GM18499 (cell line): ENCODE data around the gene DHX40.
"Not testable (repeated sequence)": the region's sequence is repeated elsewhere in the genome, so short reads cannot be mapped to it uniquely, and the experiment has no call there.

Source experiments
- ATAC-seq: cut with Tn5 transposase; IDR thresholded peaks from one replicate; pipeline ENCODE4 v1.9.1; 2021; ENCODE audit warnings: moderate number of reproducible peaks; ENCODE audit not compliant: insufficient read depth, unreplicated experiment

The DHX40 gene, protein sequence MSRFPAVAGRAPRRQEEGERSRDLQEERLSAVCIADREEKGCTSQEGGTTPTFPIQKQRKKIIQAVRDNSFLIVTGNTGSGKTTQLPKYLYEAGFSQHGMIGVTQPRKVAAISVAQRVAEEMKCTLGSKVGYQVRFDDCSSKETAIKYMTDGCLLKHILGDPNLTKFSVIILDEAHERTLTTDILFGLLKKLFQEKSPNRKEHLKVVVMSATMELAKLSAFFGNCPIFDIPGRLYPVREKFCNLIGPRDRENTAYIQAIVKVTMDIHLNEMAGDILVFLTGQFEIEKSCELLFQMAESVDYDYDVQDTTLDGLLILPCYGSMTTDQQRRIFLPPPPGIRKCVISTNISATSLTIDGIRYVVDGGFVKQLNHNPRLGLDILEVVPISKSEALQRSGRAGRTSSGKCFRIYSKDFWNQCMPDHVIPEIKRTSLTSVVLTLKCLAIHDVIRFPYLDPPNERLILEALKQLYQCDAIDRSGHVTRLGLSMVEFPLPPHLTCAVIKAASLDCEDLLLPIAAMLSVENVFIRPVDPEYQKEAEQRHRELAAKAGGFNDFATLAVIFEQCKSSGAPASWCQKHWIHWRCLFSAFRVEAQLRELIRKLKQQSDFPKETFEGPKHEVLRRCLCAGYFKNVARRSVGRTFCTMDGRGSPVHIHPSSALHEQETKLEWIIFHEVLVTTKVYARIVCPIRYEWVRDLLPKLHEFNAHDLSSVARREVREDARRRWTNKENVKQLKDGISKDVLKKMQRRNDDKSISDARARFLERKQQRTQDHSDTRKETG

GRCh38 chr17:59565171-59565958 is at the start of gene DHX40:
Gene DHX40 (plus strand): TSS chr17:59565610. CDS start chr17:59565672, 62 bp downstream.
- ATAC-seq: no peak

DNA sequence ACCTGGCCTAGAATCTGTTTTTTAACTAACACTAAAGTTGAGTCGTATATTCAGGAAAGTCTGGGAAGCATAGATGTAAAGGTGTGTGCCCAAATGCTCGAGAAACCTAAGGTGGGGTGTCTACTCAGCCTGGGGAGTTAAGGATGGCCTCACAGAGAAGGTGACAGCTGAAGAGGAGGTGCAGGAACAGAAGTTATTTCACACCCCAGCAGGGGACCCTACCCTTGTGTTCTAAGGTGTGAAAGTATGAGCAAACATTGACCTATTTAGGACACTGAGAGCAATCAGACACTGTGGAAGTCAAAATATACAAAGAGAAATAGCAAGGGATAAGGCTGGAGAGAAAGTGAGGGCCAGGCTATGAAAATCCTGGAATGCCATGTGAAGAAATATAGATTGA is 49.0 kb upstream of the DHX40 start:
- ATAC-seq: no peak

DNA sequence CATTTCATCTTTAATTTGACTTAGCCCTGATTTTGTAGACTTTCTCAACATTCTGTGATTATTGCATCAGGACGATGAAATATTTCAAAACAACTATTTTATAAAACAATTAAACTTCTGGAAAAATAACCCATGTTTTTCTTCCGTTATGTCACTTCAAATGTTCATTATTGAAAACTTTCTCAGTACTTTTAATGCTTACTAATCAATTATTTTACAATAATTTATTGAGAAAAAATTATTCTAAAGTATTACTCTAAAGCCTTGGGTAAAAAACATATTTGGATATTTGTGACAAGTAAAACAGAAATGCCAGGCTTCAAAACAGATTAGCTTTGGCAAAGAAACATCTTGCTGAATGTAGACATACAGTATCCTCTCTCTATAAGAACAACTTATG is 46.3 kb upstream of the DHX40 start:
- no peak for ATAC-seq

GRCh38 chr17:59520251-59520650 is 45.2 kb upstream of the DHX40 start:
- ATAC-seq: no peak

DNA sequence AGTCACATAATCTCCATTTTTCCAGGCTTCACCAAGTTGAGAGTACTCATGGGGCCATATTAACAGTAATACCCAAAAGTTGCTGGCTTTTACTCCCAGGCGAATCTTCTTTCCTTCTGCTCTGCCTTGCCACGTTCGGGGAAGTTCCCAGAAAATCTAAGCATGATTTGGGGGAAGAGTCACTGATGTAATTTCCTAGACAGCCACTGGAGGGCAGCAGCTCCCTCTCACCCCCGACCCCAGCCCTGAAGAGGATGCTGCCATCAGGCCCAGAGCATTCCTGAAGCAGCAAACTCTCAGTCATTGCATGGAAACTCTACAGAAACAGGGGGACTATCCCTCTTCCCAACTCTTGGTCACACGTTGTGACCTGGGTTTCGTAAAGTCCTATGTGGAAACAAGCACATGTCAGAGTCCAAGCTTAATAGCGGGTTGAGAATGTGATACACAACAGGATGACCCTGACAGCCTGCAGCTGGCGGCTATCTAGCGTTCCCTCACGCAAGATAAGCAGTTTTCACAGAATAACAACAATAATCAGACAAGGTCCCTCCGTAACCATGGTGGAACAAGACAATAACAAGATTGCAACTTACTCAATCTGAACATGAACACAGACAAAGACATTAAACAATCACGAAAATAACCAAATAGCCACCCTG is 43.8 kb upstream of the DHX40 start:
- ATAC-seq: no peak

DNA sequence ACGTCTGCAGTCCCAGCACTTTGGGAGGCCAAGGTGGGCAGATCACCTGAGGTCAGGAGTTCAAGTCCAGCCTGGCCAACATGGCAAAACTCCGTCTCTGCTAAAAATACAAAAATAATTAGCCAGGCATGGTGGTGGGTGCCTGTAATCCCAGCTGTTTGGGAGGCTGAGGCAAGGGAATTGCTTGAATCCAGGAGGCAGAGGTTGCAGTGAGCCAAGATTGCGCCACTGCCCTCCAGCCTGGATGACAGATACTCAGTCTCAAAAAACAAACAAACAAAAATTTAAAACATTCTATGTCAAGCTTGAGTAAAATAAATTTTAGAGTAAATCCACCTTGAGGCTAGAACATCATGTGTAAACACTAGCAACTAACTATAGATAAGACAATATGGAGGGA is 40.5 kb upstream of the DHX40 start:
- ATAC-seq: not testable (repeated sequence)

DNA sequence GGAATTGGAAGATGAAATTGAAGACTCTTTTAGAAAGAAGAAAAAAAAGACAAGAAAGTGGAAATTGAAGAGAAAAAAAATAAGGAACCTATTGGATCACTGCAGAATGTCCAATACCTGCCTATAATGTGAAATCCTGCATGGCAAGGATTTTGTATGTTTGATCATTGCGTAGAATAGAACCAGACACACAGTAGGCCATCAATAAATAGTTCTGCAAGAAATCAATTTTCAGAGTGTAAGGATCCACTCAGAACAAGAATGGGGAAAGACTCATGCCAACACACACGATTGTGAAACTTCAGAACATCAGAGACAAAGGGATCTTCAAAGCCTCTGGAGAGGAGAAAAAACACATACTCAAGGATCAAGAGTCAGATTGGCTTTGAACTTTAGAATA is 39.7 kb upstream of the DHX40 start:
- ATAC-seq: no peak

GRCh38 chr17:59526451-59526850 is 39.0 kb upstream of the DHX40 start:
- ATAC-seq: no peak

DNA sequence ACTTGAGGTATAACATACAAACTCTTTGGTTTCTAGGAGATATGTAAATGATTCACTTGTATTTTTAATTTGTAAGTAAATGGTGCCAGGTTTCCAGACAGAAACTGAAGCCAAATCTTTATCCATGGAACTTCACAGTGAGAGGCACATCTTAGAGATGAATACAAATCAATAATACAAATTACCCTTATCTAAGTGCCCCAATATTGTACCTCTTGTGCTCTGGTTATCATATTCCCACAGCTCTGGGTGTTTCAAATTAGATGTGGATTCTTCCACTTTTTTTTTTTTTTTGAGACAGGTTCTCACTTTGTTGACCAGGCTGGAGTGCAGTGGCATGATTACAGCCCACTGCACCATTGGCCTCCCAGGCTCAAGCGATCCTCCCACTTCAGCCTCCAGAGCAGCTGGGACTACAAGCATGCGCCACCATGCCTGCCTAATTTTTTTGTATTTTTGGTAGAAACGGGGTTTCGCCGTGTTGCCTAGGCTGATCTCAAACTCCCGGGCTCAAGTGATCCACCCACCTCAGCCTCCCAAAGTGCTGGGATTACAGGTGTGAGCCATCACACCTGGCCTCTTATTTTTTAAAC is 38.0 kb upstream of the DHX40 start:
- ATAC-seq: no peak

DNA sequence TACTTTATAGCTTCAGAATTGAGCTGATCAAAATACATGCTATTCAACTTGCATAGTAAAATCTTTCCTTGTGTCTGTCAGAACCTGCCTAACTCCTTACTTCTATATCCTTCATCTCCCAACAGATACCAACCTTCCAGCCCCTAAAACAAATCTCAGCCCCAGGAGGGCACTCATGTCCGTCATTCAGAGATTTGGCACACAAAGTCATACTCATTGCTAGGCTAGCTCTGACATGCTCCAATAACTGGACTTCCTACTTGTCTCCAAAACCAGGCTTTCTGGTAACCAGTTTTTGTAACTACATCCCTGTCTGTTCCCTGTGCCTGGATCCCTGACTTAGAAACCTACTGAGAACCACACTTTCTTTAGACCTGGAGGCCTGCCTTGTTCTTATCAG is 37.5 kb upstream of the DHX40 start:
- no peak for ATAC-seq

DNA sequence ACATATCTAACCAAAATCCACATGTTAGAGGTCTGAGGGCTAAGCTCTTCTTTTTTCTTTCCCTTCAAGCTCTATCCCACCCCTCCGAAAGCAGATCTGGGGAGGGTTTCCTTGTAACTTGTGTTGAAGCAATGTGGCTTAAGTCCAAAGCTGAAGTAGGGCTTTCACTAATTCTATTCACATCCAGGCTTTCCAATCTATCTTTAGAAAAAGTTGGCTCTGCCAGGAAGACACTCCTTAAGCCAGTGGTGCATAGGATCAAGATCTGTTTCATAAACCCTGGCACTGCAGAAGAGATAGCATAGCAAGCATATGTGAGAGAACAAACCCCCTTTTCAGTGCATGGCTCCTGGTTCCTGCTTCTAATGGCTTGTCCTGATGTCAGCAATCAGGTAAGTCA is 34.9 kb upstream of the DHX40 start:
- no peak for ATAC-seq

DNA sequence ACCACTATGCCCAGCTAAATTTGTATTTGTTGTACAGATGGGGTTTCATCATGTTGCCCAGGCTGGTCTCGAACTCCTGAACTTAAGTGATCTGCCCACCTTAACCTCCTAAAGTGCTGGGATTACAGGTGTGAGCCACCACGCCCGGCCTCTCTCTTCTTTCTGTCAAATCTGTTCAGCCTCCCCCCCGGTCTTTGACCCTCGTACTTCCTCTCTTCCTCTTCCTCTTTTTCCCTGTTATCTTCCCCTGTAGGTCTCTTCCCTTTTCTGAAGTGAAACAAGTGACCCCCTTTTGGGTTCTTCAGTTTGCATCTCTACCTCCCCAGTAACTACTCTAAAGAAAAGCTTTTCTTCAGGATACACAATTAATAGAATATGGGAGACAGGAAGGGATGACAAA is 31.7 kb upstream of the DHX40 start:
- ATAC-seq: no peak

DNA sequence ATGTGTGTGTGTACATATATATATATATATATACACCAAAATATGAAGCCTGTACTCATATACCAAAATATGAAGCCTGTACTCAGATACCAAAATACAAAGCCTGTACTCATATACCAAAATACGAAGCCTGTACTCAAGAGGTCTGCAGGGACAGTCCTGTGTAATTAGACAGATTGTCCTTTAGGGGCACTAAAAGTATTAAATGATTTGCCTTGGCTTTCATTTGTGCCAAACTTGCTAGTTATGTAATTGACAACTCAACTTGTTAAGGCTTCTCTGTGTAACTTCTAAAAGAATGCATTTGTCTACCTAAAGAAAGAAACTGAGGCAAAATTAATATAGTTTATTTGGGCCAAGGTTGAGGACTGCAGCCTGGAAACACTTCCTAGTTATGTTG is 30.8 kb upstream of the DHX40 start:
- no peak for ATAC-seq

DNA sequence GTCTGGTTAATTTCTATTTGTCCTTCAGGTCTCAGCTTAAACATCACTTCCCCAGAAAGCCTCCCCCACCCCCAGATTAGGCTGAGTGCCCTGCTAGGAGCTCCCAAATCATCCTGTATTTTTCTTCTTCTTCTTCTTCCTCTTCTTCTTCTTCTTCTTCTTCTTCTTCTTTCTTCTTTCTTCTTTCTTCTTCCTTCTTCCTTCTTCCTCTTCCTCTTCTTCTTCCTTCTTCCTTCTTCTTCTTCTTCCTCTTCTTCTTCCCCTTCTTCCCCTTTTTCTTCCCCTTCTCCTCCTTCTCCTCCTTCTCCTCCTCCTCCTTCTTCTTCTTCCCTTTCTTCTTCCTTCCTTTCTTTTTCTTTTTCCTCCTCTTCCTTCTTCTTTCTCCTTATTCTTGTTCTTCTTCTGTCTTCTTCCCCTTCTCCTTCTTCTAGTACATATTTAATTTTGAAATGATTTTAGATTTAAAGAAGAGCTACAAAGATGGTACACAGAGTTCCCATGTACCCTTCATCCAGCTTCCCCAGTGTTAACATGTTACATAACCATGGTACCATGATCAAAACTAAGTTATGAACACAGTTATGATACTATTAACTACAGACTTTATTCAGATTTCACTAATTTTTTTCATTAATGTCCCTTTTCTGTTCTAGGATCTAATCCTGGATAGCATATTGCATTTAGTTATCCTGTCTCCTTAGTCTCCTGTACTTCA is 27.1 kb upstream of the DHX40 start:
- no peak for ATAC-seq

- ATAC-seq: no peak
Observed at GRCh38 chr17:59542960-59543635, 22.3 kb upstream of the DHX40 start.

- ATAC-seq: no peak
Observed at GRCh38 chr17:59545942-59546341, 19.5 kb upstream of the DHX40 start.

DNA sequence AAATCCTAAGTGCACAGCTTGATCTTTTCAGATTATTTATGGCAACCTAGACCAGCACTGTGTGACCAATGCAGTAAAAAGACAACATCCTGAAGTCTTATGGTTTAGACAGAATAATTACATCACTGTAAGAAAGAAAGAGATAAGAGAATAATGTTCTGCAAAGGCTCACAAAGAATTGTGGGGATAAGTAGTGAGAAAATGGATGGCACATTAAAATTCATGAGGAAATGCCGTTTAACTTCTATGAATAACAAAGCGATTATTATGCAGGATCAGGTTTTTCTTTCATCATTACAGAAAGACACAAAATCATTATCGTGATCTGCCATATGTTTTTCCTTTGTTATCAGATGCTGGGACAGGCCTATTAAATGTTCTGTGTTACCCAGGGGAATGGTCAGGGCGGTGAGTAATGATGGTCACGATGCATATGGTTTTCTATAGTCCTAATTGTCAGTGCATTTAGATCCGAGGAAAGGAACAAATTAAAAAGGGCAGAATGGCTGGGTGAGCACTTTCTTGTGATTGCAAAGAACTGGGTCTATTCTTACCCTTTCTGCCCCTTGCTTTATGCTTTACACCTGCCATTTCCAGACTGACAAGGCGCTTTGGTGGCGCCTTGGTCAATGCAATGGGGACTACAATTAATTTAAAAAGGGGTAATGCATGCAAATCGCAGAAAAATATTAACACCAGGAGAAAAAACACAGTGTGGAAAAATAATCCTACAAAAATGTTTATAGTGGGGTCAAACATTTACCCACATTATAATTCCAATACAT is 18.1 kb upstream of the DHX40 start:
- ATAC-seq: no peak

GRCh38 chr17:59548985-59549384 is 16.4 kb upstream of the DHX40 start:
- not testable (repeated sequence) for ATAC-seq
